Placental epithelial cell (primary cell): Measurements from ENCODE around the gene CPA2. TPM values are rescaled to one million over a fixed set of nuclear protein-coding genes. Genes with fewer than 3 reads are reported as not detected.

Experiments
- total RNA-seq: library from RNA; depleted of rRNA; stranded (reverse); fragments of >200 nt; gene quantifications from 2 replicates; pipeline ENCODE4 v1.2.3, GENCODE V29; 2012

CPA2 gene
- total RNA-seq = not detected in 2 replicates

GRCh38 chr7:130266258-130266960 is at the start of gene CPA2:
TSS of gene CPA2 (plus strand) at chr7:130266863. CDS start at chr7:130266882, 19 bp downstream.

DNA sequence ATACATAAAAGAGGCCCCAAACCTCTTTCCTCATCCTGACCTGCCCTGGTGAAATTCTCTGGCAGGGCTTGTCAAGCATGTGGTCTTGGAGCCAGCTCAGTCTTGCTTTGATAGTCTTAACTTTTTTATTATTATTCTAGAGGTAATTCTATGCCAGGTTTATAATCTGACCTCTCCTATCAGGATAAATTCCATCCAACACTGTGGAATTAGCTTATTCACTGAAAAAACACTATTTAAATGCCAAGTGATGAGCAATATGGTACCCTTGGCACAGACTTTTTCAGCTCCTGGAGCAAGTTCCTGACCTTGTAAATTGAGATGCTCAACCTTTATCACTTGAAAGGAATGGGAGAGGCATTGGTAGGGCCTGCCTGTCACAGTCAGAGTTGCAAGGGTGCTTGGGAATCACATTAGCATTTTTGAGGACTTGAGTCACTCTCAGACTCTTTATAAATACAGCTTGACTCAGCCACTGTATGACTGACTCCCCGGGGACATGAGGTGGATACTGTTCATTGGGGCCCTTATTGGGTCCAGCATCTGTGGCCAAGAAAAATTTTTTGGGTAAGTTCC is 26.1 kb downstream of the CPA2 start, which contains the start of gene CPA4:
TSS of gene CPA4 (plus strand) at position 480 of the 576 bp plus-strand sequence. CDS start at position 500, 20 bp downstream.

Other genes with a start within 250 kb of the CPA2 start
- gene ZC3HC1, start 215.5 kb upstream of the CPA2 start, total RNA-seq = 11.4 and 17.8 TPM in 2 replicates
- gene KLHDC10, start 196.3 kb upstream of the CPA2 start, total RNA-seq = 20.6 and 29.8 TPM in 2 replicates
- 12.6 and 13.6 TPM in 2 replicates for gene TMEM209, start 61.5 kb upstream of the CPA2 start, total RNA-seq
- not detected in 2 replicates for gene SSMEM1, start 59.0 kb upstream of the CPA2 start, total RNA-seq
- 1.3 TPM in 1 of 2 replicates, not detected in the other for gene CPA4, start 26.3 kb downstream of the CPA2 start, total RNA-seq
- not detected in 2 replicates for gene CPA5, start 78.0 kb downstream of the CPA2 start, total RNA-seq
- gene CPA1, start 113.6 kb downstream of the CPA2 start, total RNA-seq = not detected in 2 replicates
- gene CEP41, start 174.2 kb downstream of the CPA2 start, total RNA-seq = 5.5 and 11.2 TPM in 2 replicates
- gene MEST, start 225.2 kb downstream of the CPA2 start, total RNA-seq = 1.6 and 2.4 TPM in 2 replicates